ENCODE data around the gene EPN2. TPM values are rescaled to one million over a fixed set of nuclear protein-coding genes. Genes with fewer than 3 reads are reported as not detected.

EPN2 gene
- total and polyA plus RNA-seq, 2 donors (not counting 1 experiment from before 2014, with no cell fraction given), result 23.8 to 36.0 TPM

GRCh38 chr17:19357351-19357750, 120.2 kb downstream of the EPN2 start:
- H3K9me3 ChIP-seq (ENCODE audit: control insufficient read depth, insufficient read depth, low read depth, low read length), result no peaks in the 10 kb centered on the region
- DNase-seq (ENCODE audit: low read depth in 2 of 2), result no peak
- H3K27me3 ChIP-seq (ENCODE audit: control insufficient read depth, insufficient read depth, low read length), result no peaks in the 10 kb centered on the region

GRCh38 chr17:19357761-19358160, 120.6 kb downstream of the EPN2 start:
- no peaks in the 10 kb centered on the region for H3K9me3 ChIP-seq (ENCODE audit: control insufficient read depth, insufficient read depth, low read depth, low read length)
- no peak overlapping the region for H3K9ac ChIP-seq (ENCODE audit: insufficient read depth, low read length)
- no peak overlapping the region for H3K4me3 ChIP-seq (replicated peaks in 1 of 4; ENCODE audit: control extremely low read depth in 1 of 4, insufficient read depth in 1 of 4, low read depth in 3 of 4, low read length in 4 of 4)
- H4K20me1 ChIP-seq (ENCODE audit: control insufficient read depth, extremely low read depth, insufficient read depth, low read length), result no peaks in the 10 kb centered on the region
- no peak overlapping the region for H3K27ac ChIP-seq (ENCODE audit: insufficient read depth, low read length)
- no peaks in the 10 kb centered on the region for H3K79me2 ChIP-seq (ENCODE audit: control insufficient read depth, insufficient read depth, low read length)
- TF ChIP-seq, protein P1, sequence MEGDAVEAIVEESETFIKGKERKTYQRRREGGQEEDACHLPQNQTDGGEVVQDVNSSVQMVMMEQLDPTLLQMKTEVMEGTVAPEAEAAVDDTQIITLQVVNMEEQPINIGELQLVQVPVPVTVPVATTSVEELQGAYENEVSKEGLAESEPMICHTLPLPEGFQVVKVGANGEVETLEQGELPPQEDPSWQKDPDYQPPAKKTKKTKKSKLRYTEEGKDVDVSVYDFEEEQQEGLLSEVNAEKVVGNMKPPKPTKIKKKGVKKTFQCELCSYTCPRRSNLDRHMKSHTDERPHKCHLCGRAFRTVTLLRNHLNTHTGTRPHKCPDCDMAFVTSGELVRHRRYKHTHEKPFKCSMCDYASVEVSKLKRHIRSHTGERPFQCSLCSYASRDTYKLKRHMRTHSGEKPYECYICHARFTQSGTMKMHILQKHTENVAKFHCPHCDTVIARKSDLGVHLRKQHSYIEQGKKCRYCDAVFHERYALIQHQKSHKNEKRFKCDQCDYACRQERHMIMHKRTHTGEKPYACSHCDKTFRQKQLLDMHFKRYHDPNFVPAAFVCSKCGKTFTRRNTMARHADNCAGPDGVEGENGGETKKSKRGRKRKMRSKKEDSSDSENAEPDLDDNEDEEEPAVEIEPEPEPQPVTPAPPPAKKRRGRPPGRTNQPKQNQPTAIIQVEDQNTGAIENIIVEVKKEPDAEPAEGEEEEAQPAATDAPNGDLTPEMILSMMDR (conservative IDR thresholded peaks at IDR 0.05 in 1 of 2, IDR thresholded peaks at IDR 0.05 in 1 of 2; ENCODE audit: low read depth in 1 of 2, low read length in 2 of 2), result no peak
- TF ChIP-seq EZH2 (IDR thresholded peaks at IDR 0.05; ENCODE audit: low read length, missing control alignments), result no peak
- H3K36me3 ChIP-seq (ENCODE audit: control insufficient read depth, insufficient read depth, low read length), result peaks cover 5% of the 10 kb centered on the region
- DNase-seq (ENCODE audit: low read depth in 2 of 2), result no peak
- no peaks in the 10 kb centered on the region for H3K27me3 ChIP-seq (ENCODE audit: control insufficient read depth, insufficient read depth, low read length)
- no peak overlapping the region for H3K4me2 ChIP-seq (ENCODE audit: extremely low read depth, insufficient read depth, low read length)
- H3K4me1 ChIP-seq (ENCODE audit: control insufficient read depth, extremely low read depth, insufficient read depth, low read length), result peaks cover 10% of the 10 kb centered on the region
- H2AFZ ChIP-seq (ENCODE audit: low read length), result no peak overlapping the region

More at GRCh38 chr17:19357351-19357750, 120.2 kb downstream of the EPN2 start:
- Histone ChIP-seq H3K4me2 (ENCODE audit: extremely low read depth, insufficient read depth, low read length) (no peak overlapping the region), H4K20me1 (ENCODE audit: control insufficient read depth, extremely low read depth, insufficient read depth, low read length) (no peaks in the 10 kb centered on the region), H3K4me1 (ENCODE audit: control insufficient read depth, extremely low read depth, insufficient read depth, low read length) (peaks cover 10% of the 10 kb centered on the region), H3K36me3 (ENCODE audit: control insufficient read depth, insufficient read depth, low read length) (peaks cover 5% of the 10 kb centered on the region), H3K4me3 (replicated peaks in 1 of 4; ENCODE audit: control extremely low read depth in 1 of 4, insufficient read depth in 1 of 4, low read depth in 3 of 4, low read length in 4 of 4) (no peak overlapping the region), H3K9ac (ENCODE audit: insufficient read depth, low read length) (no peak overlapping the region), H3K79me2 (ENCODE audit: control insufficient read depth, insufficient read depth, low read length) (no peaks in the 10 kb centered on the region), H3K27ac (ENCODE audit: insufficient read depth, low read length) (no peak overlapping the region), H2AFZ (ENCODE audit: low read length) (no peak overlapping the region)
- TF ChIP-seq, protein P1 (conservative IDR thresholded peaks at IDR 0.05 in 1 of 2, IDR thresholded peaks at IDR 0.05 in 1 of 2; ENCODE audit: low read depth in 1 of 2, low read length in 2 of 2), result no peak
- no peak for TF ChIP-seq EZH2 (IDR thresholded peaks at IDR 0.05; ENCODE audit: low read length, missing control alignments)

DNA sequence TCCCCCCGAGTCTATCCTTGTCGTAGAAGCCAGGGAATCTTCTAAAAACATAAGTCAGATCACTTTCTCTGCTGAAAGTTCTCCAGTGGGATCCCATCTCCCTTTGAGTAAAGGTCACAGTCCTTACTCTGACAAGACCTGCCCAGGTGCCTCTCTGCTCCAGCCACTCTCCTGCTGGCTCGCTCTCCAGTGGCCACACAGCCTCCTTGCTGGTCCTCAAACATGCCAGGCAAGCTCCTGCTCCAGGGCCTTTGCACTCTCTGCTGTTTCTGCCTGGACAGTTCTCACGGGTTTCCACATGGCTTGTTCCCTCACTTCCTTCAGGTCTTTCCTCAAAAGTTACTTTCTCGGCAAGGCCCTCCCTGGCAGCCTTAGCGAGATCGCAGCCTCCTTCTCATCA, 122.0 kb downstream of the EPN2 start:
- H3K9ac ChIP-seq (ENCODE audit: insufficient read depth, low read length), result no peak overlapping the region
- no peaks in the 10 kb centered on the region for H4K20me1 ChIP-seq (ENCODE audit: control insufficient read depth, extremely low read depth, insufficient read depth, low read length)
- TF ChIP-seq, protein P1 (conservative IDR thresholded peaks at IDR 0.05 in 1 of 2, IDR thresholded peaks at IDR 0.05 in 1 of 2; ENCODE audit: low read depth in 1 of 2, low read length in 2 of 2), result no peak
- no peak for TF ChIP-seq EZH2 (IDR thresholded peaks at IDR 0.05; ENCODE audit: low read length, missing control alignments)
- H3K4me1 ChIP-seq (ENCODE audit: control insufficient read depth, extremely low read depth, insufficient read depth, low read length), result peaks cover 14% of the 10 kb centered on the region
- H3K4me2 ChIP-seq (ENCODE audit: extremely low read depth, insufficient read depth, low read length), result no peak overlapping the region
- H3K4me3 ChIP-seq (replicated peaks in 1 of 4; ENCODE audit: control extremely low read depth in 1 of 4, insufficient read depth in 1 of 4, low read depth in 3 of 4, low read length in 4 of 4), result no peak overlapping the region
- H2AFZ ChIP-seq (ENCODE audit: low read length), result no peak overlapping the region
- no peaks in the 10 kb centered on the region for H3K9me3 ChIP-seq (ENCODE audit: control insufficient read depth, insufficient read depth, low read depth, low read length)
- H3K27ac ChIP-seq (ENCODE audit: insufficient read depth, low read length), result no peak overlapping the region
- H3K27me3 ChIP-seq (ENCODE audit: control insufficient read depth, insufficient read depth, low read length), result no peaks in the 10 kb centered on the region
- peaks cover 5% of the 10 kb centered on the region for H3K36me3 ChIP-seq (ENCODE audit: control insufficient read depth, insufficient read depth, low read length)
- DNase-seq (ENCODE audit: low read depth in 2 of 2), result no peak
- no peaks in the 10 kb centered on the region for H3K79me2 ChIP-seq (ENCODE audit: control insufficient read depth, insufficient read depth, low read length)
